ENCODE results near the gene ARHGEF16.

ARHGEF16 gene

GRCh38 chr1:3504151-3504821 lies 49.8 kb downstream of the ARHGEF16 start:
- H3K9ac ChIP-seq (ENCODE audit: low read depth, low read length) = no peak overlapping the region
- no peaks in the 10 kb centered on the region for H3K4me1 ChIP-seq (ENCODE audit: insufficient read depth, low read length)
- H3K36me3 ChIP-seq (ENCODE audit: insufficient read depth, low read length) = no peaks in the 10 kb centered on the region
- no peaks in the 10 kb centered on the region for H3K9me3 ChIP-seq (ENCODE audit: control insufficient read depth, insufficient read depth, low read length)

GRCh38 chr1:3504822-3505153 lies 50.3 kb downstream of the ARHGEF16 start:
- Histone ChIP-seq H3K9ac (ENCODE audit: low read depth, low read length) (no peak overlapping the region), H3K36me3 (ENCODE audit: insufficient read depth, low read length) (no peaks in the 10 kb centered on the region), H3K4me1 (ENCODE audit: insufficient read depth, low read length) (no peaks in the 10 kb centered on the region), H3K9me3 (ENCODE audit: control insufficient read depth, insufficient read depth, low read length) (no peaks in the 10 kb centered on the region)

- no peaks in the 10 kb centered on the region for H3K36me3 ChIP-seq (ENCODE audit: insufficient read depth, low read length)
- H3K9me3 ChIP-seq (ENCODE audit: control insufficient read depth, insufficient read depth, low read length) = no peaks in the 10 kb centered on the region
- H3K4me1 ChIP-seq (ENCODE audit: insufficient read depth, low read length) = no peaks in the 10 kb centered on the region
- no peak overlapping the region for H3K9ac ChIP-seq (ENCODE audit: low read depth, low read length)
Measured at GRCh38 chr1:3505161-3505560, 50.7 kb downstream of the ARHGEF16 start.

GRCh38 chr1:3506041-3506440 lies 51.6 kb downstream of the ARHGEF16 start:
- no peaks in the 10 kb centered on the region for H3K4me1 ChIP-seq (ENCODE audit: insufficient read depth, low read length)
- no peak overlapping the region for H3K9ac ChIP-seq (ENCODE audit: low read depth, low read length)
- no peaks in the 10 kb centered on the region for H3K9me3 ChIP-seq (ENCODE audit: control insufficient read depth, insufficient read depth, low read length)
- H3K36me3 ChIP-seq (ENCODE audit: insufficient read depth, low read length) = no peaks in the 10 kb centered on the region

GRCh38 chr1:3506943-3507342 lies 52.5 kb downstream of the ARHGEF16 start:
- H3K9ac ChIP-seq (ENCODE audit: low read depth, low read length) = no peak overlapping the region
- no peaks in the 10 kb centered on the region for H3K9me3 ChIP-seq (ENCODE audit: control insufficient read depth, insufficient read depth, low read length)
- no peaks in the 10 kb centered on the region for H3K36me3 ChIP-seq (ENCODE audit: insufficient read depth, low read length)
- no peaks in the 10 kb centered on the region for H3K4me1 ChIP-seq (ENCODE audit: insufficient read depth, low read length)

GRCh38 chr1:3507636-3508275 lies 53.3 kb downstream of the ARHGEF16 start:
- H3K36me3 ChIP-seq (ENCODE audit: insufficient read depth, low read length) = no peaks in the 10 kb centered on the region
- no peaks in the 10 kb centered on the region for H3K9me3 ChIP-seq (ENCODE audit: control insufficient read depth, insufficient read depth, low read length)
- no peaks in the 10 kb centered on the region for H3K4me1 ChIP-seq (ENCODE audit: insufficient read depth, low read length)
- H3K9ac ChIP-seq (ENCODE audit: low read depth, low read length) = no peak overlapping the region

- Histone ChIP-seq H3K4me1 (ENCODE audit: insufficient read depth, low read length) (no peaks in the 10 kb centered on the region), H3K9me3 (ENCODE audit: control insufficient read depth, insufficient read depth, low read length) (no peaks in the 10 kb centered on the region), H3K36me3 (ENCODE audit: insufficient read depth, low read length) (no peaks in the 10 kb centered on the region), H3K9ac (ENCODE audit: low read depth, low read length) (no peak overlapping the region)
Measured at GRCh38 chr1:3508757-3509415, 54.4 kb downstream of the ARHGEF16 start.

- no peaks in the 10 kb centered on the region for H3K4me1 ChIP-seq (ENCODE audit: insufficient read depth, low read length)
- H3K9ac ChIP-seq (ENCODE audit: low read depth, low read length) = no peak overlapping the region
- H3K9me3 ChIP-seq (ENCODE audit: control insufficient read depth, insufficient read depth, low read length) = no peaks in the 10 kb centered on the region
- H3K36me3 ChIP-seq (ENCODE audit: insufficient read depth, low read length) = no peaks in the 10 kb centered on the region
Measured at GRCh38 chr1:3509721-3510120, 55.3 kb downstream of the ARHGEF16 start.

- H3K9ac ChIP-seq (ENCODE audit: low read depth, low read length) = no peak overlapping the region
- H3K36me3 ChIP-seq (ENCODE audit: insufficient read depth, low read length) = no peaks in the 10 kb centered on the region
Measured at GRCh38 chr1:3510136-3510955, 55.9 kb downstream of the ARHGEF16 start.

GRCh38 chr1:3510956-3511250 lies 56.4 kb downstream of the ARHGEF16 start:
- Histone ChIP-seq H3K36me3 (ENCODE audit: insufficient read depth, low read length) (no peaks in the 10 kb centered on the region), H3K4me1 (ENCODE audit: insufficient read depth, low read length) (no peaks in the 10 kb centered on the region), H3K9ac (ENCODE audit: low read depth, low read length) (no peak overlapping the region), H3K9me3 (ENCODE audit: control insufficient read depth, insufficient read depth, low read length) (no peaks in the 10 kb centered on the region)

More at GRCh38 chr1:3510136-3510955, 55.9 kb downstream of the ARHGEF16 start:
- Histone ChIP-seq H3K9me3 (ENCODE audit: control insufficient read depth, insufficient read depth, low read length) (no peaks in the 10 kb centered on the region), H3K4me1 (ENCODE audit: insufficient read depth, low read length) (no peaks in the 10 kb centered on the region)

- Histone ChIP-seq H3K9me3 (ENCODE audit: control insufficient read depth, insufficient read depth, low read length) (no peaks in the 10 kb centered on the region), H3K4me1 (ENCODE audit: insufficient read depth, low read length) (no peaks in the 10 kb centered on the region), H3K36me3 (ENCODE audit: insufficient read depth, low read length) (no peaks in the 10 kb centered on the region)
Measured at GRCh38 chr1:3511306-3511705, 56.8 kb downstream of the ARHGEF16 start.

GRCh38 chr1:3511856-3512255 lies 57.4 kb downstream of the ARHGEF16 start:
- no peaks in the 10 kb centered on the region for H3K9me3 ChIP-seq (ENCODE audit: control insufficient read depth, insufficient read depth, low read length)
- H3K9ac ChIP-seq (ENCODE audit: low read depth, low read length) = no peak overlapping the region
- no peaks in the 10 kb centered on the region for H3K4me1 ChIP-seq (ENCODE audit: insufficient read depth, low read length)
- H3K36me3 ChIP-seq (ENCODE audit: insufficient read depth, low read length) = no peaks in the 10 kb centered on the region

More at GRCh38 chr1:3511306-3511705, 56.8 kb downstream of the ARHGEF16 start:
- no peak overlapping the region for H3K9ac ChIP-seq (ENCODE audit: low read depth, low read length)

- H3K4me1 ChIP-seq (ENCODE audit: insufficient read depth, low read length) = no peaks in the 10 kb centered on the region
- no peak overlapping the region for H3K9ac ChIP-seq (ENCODE audit: low read depth, low read length)
- no peaks in the 10 kb centered on the region for H3K9me3 ChIP-seq (ENCODE audit: control insufficient read depth, insufficient read depth, low read length)
- H3K36me3 ChIP-seq (ENCODE audit: insufficient read depth, low read length) = no peaks in the 10 kb centered on the region
Measured at GRCh38 chr1:3514404-3514803, 59.9 kb downstream of the ARHGEF16 start.

GRCh38 chr1:3515272-3515671 lies 60.8 kb downstream of the ARHGEF16 start:
- H3K36me3 ChIP-seq (ENCODE audit: insufficient read depth, low read length) = no peaks in the 10 kb centered on the region
- H3K4me1 ChIP-seq (ENCODE audit: insufficient read depth, low read length) = no peaks in the 10 kb centered on the region
- H3K9me3 ChIP-seq (ENCODE audit: control insufficient read depth, insufficient read depth, low read length) = no peaks in the 10 kb centered on the region
- H3K9ac ChIP-seq (ENCODE audit: low read depth, low read length) = no peak overlapping the region
